PC-9 (cell line): ENCODE measurements around the gene UIMC1. TPM values are rescaled to one million over a fixed set of nuclear protein-coding genes. Genes with fewer than 3 reads are reported as not detected.
"Not testable (repeated sequence)": the region's sequence is repeated elsewhere in the genome, so short reads cannot be mapped to it uniquely, and the experiment has no call there.

Source experiments
- BruUV-seq: library from RNA; stranded (reverse); fragments of 400-500 nt; replicated peaks from 2 replicates; lab custom pipeline; 2021; lab: Mats Ljungman, UMichigan
- CTCF ChIA-PET: fragments of 300-600 bp; sonication (Branson Sonifier 250); formaldehyde crosslinking; loops from one replicate; lab custom pipeline; 2022; ENCODE audit warnings: antibody characterized with exemption; lab: Charles Lee
- POLR2A ChIA-PET: fragments of 300-600 bp; sonication (Branson Sonifier 250); formaldehyde crosslinking; loops from one replicate; lab custom pipeline; 2022; ENCODE audit warnings: antibody characterized with exemption; ENCODE audit not compliant: unreplicated experiment; lab: Charles Lee
- DNase-seq, 2 experiments: peaks; one replicate each; pipeline versions ENCODE4 v3.0.0 to v3.0.0-alpha.2; 2015 to 2022; ENCODE audit warnings: mixed read lengths in 1 of 2
- H2AFZ ChIP-seq: fragments of 200-600 bp; sonication (generic); 2 replicates; pipeline ENCODE4 v1.8.1; 2017; ENCODE audit warnings: antibody characterized with exemption
- H3F3A ChIP-seq: fragments of 200-600 bp; sonication (generic); 2 replicates; pipeline ENCODE4 v1.8.1; 2017; ENCODE audit warnings: antibody characterized with exemption, mild to moderate bottlenecking, low read depth; ENCODE audit not compliant: insufficient read depth
- H3K27ac ChIP-seq: fragments of 200-600 bp; sonication (generic); 2 replicates; pipeline ENCODE4 v1.6.1; 2016; ENCODE audit warnings: mixed run types
- H3K27me3 ChIP-seq: fragments of 200-600 bp; sonication (generic); 2 replicates; pipeline ENCODE4 v1.6.1; 2016; ENCODE audit warnings: low read depth, mixed run types; ENCODE audit not compliant: insufficient read depth
- H3K36me3 ChIP-seq: fragments of 200-600 bp; sonication (generic); 2 replicates; pipeline ENCODE4 v1.6.1; 2016; ENCODE audit warnings: low read depth, mixed run types
- H3K4me1 ChIP-seq: fragments of 200-600 bp; sonication (generic); replicated peaks from 2 replicates; pipeline ENCODE4 v1.6.1; 2016; ENCODE audit warnings: mixed run types; ENCODE audit not compliant: insufficient read depth
- H3K4me2 ChIP-seq: fragments of 200-600 bp; sonication (generic); 2 replicates; pipeline ENCODE4 v1.6.1; 2017; ENCODE audit warnings: mixed run types
- H3K4me3 ChIP-seq: fragments of 200-600 bp; sonication (generic); 2 replicates; pipeline ENCODE4 v1.6.1; 2016; ENCODE audit warnings: mixed run types
- H3K79me2 ChIP-seq: fragments of 200-600 bp; sonication (generic); 2 replicates; pipeline ENCODE4 v1.6.1; 2017; ENCODE audit warnings: low read depth, mixed run types
- H3K9me2 ChIP-seq: fragments of 200-600 bp; sonication (generic); 2 replicates; pipeline ENCODE4 v1.8.1; 2017; ENCODE audit warnings: mild to moderate bottlenecking; ENCODE audit not compliant: insufficient read depth
- H3K9me3 ChIP-seq: fragments of 200-600 bp; sonication (generic); 2 replicates; pipeline ENCODE4 v1.8.1; 2016; ENCODE audit warnings: low read depth; ENCODE audit not compliant: insufficient read depth
- H4K20me1 ChIP-seq: fragments of 200-600 bp; sonication (generic); 2 replicates; pipeline ENCODE4 v1.8.1; 2017; ENCODE audit not compliant: insufficient read depth
- EZH2 ChIP-seq: fragments of 200-600 bp; sonication (generic); IDR thresholded peaks from 2 replicates; pipeline ENCODE4 v1.8.0; 2017; ENCODE audit warnings: antibody characterized with exemption, low read depth
- intact Hi-C: fragments of 100-400 bp; cut with micrococcal nuclease; formaldehyde crosslinking; loops from one replicate; pipeline ENCODE4 v1.10.0; 2022; ENCODE audit not compliant: unreplicated experiment
- total RNA-seq: library from RNA; stranded (reverse); gene quantifications from 2 replicates; pipeline ENCODE4 v1.2.3, GENCODE V29; 2021
- TF ChIP-seq, protein P1 (sequence below): fragments of 200-600 bp; sonication (generic); conservative IDR thresholded peaks from 2 replicates; pipeline ENCODE4 v1.6.1; 2017; ENCODE audit warnings: mixed run types, antibody characterized with exemption, mild to moderate bottlenecking, moderate library complexity

UIMC1 gene
- total RNA-seq, 1 experiment from 2014 or later: 48.3 TPM

DNA sequence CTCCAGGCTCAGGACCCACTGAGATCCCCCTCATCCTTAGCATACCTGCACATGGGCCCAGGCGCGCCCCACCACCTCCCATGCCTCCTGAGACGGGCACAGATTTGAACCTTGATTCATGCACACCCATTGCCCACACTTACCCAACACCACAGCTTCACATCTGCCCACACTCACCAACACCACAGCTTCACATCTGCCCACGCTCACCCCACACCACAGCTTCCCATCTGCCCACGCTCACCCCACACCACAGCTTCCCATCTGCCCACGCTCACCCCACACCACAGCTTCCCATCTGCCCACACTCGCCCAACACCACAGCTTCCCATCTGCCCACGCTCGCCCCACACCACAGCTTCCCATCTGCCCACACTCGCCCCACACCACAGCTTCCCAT is 135.9 kb downstream of the UIMC1 start:
- POLR2A ChIA-PET, intact Hi-C loops, H2AFZ ChIP-seq, H4K20me1 ChIP-seq, H3F3A ChIP-seq, CTCF ChIA-PET, H3K79me2 ChIP-seq, H3K4me2 ChIP-seq, DNase-seq, H3K9me3 ChIP-seq, H3K4me3 ChIP-seq, BruUV-seq, H3K4me1 ChIP-seq, H3K27ac ChIP-seq, H3K27me3 ChIP-seq, H3K36me3 ChIP-seq, H3K9me2 ChIP-seq: not testable (repeated sequence)

DNA sequence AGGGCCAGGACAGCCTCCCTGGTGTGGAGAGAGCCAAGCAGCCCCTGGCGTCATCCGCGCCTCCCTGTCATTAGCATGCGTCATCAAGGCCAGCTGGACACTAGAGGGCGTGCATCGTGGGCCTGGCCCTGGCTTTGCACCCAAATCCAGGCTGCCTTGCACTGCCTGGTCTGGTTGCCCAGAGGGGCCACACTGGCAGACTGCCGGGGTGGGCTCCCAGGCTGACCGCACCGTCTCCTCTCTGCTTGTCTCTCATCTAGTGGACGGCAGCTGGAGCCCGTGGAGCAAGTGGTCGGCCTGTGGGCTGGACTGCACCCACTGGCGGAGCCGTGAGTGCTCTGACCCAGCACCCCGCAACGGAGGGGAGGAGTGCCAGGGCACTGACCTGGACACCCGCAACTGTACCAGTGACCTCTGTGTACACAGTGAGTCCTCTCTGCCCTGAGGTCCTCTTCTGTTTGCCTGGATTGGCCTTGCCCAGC is 136.4 kb downstream of the UIMC1 start:
- intact Hi-C loops: no loop called here
- POLR2A ChIA-PET: interaction anchor here (0.6 kb wide), 1 partner anchor 216 kb away, joined by 11 read pairs; the partner anchor contains the start of gene FGFR4

DNA sequence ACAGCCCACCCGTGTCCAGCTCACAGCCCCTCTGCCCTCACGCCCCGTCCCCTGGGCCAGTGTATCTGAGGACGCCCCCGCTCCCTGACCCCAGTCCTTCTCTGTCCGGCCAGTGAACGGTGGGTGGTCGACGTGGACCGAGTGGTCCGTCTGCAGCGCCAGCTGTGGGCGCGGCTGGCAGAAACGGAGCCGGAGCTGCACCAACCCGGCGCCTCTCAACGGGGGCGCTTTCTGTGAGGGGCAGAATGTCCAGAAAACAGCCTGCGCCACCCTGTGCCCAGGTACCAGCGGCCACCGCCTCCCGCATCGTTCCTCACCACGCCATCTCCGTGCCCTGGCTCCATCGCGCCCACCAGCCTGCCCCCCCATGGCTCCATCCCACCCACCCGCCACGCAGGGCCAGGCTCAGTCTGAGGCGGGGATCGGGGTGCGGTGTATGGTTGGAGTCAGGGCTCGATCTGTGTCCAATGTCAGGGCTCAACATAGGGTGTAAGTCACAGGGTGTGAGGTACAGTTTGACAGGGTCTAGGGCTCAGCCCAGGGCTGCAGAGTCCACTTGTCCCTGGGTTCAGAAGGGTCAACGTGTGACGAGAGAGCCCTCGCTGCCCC is 137.0 kb downstream of the UIMC1 start:
- Histone ChIP-seq H3K4me3 (no peak overlapping the region), H3K27ac (no peak overlapping the region), H3K4me1 (no peaks in the 10 kb centered on the region), H3K27me3 (no peaks in the 10 kb centered on the region), H4K20me1 (no peaks in the 10 kb centered on the region), H2AFZ (no peak overlapping the region), H3K4me2 (no peak overlapping the region), H3K36me3 (no peaks in the 10 kb centered on the region), H3K79me2 (no peaks in the 10 kb centered on the region), H3K9me3 (no peaks in the 10 kb centered on the region), H3F3A (no peaks in the 10 kb centered on the region), H3K9me2 (no peaks in the 10 kb centered on the region)
- CTCF ChIA-PET: no interaction called here
- BruUV-seq: no TSS peak
- no peak for DNase-seq
- intact Hi-C loops: no loop called here
- POLR2A ChIA-PET: interaction anchor here (0.6 kb wide), 1 partner anchor 217 kb away, joined by 11 read pairs; the partner anchor contains the start of gene FGFR4
- no peak for TF ChIP-seq EZH2
- TF ChIP-seq, protein P1, sequence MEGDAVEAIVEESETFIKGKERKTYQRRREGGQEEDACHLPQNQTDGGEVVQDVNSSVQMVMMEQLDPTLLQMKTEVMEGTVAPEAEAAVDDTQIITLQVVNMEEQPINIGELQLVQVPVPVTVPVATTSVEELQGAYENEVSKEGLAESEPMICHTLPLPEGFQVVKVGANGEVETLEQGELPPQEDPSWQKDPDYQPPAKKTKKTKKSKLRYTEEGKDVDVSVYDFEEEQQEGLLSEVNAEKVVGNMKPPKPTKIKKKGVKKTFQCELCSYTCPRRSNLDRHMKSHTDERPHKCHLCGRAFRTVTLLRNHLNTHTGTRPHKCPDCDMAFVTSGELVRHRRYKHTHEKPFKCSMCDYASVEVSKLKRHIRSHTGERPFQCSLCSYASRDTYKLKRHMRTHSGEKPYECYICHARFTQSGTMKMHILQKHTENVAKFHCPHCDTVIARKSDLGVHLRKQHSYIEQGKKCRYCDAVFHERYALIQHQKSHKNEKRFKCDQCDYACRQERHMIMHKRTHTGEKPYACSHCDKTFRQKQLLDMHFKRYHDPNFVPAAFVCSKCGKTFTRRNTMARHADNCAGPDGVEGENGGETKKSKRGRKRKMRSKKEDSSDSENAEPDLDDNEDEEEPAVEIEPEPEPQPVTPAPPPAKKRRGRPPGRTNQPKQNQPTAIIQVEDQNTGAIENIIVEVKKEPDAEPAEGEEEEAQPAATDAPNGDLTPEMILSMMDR: no peak

More for the DNA sequence above, 136.4 kb downstream of the UIMC1 start:
- H3K27ac ChIP-seq: no peak overlapping the region
- H3K36me3 ChIP-seq: no peaks in the 10 kb centered on the region
- no peak overlapping the region for H3K4me2 ChIP-seq
- no peaks in the 10 kb centered on the region for H3K4me1 ChIP-seq
- H3K27me3 ChIP-seq: no peaks in the 10 kb centered on the region
- no peaks in the 10 kb centered on the region for H3K79me2 ChIP-seq
- CTCF ChIA-PET: no interaction called here
- no peak for TF ChIP-seq EZH2
- TF ChIP-seq, protein P1: 0 out of 2 replicates have a peak, but pooled peaks have one; percentile 36
- H3K4me3 ChIP-seq: no peak overlapping the region
- BruUV-seq: no TSS peak
- no peaks in the 10 kb centered on the region for H3F3A ChIP-seq
- no peaks in the 10 kb centered on the region for H3K9me3 ChIP-seq
- H3K9me2 ChIP-seq: no peaks in the 10 kb centered on the region
- peak in 1 of 2 experiments; percentile 27 for DNase-seq
- H2AFZ ChIP-seq: no peak overlapping the region
- no peaks in the 10 kb centered on the region for H4K20me1 ChIP-seq
